ENCODE results near the gene ZRANB1.
A peak's percentile ranks its signal among the peaks of the same experiment; 100 is the strongest.

Gene ZRANB1

DNA sequence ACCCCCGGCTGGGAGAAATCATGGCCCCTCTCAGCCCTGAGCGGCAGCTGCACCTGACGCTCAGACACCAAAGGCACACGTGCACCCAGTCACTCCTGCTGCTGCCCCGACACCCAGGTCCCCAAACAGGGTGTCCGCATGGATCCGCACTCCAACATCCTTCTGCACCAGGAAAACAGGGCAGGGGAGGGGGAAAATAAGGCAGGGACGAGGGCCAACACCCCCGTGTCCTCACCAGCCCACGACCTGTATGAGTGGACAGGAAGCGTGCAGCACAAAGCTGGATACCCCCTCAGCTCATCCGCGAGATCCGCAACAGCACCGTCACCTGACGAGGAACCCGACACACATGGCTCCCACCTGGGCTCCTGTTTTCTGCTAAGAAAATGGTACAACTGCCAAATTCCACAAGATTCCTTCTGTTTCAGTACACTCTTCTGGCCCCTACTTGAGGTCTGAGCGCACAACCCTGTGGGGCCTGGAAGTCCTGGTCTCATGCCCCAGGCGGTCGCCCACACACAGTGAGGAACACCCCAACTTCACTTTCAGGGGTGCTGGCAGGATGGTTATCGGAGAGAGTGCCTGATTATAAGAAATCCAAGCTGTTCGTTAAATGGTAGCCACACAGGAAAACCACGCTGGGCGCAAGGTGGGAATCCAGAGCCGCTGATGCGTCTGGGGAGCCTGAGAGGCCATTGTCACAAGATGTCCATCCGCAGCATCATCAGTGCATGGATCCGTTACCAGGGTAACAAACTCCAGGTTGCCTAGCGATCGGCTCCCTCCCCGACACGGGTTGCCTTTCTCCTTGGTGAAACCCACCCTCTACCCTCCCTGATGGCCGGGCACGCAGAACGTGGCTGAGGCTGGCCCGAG is 63.6 kb downstream of the ZRANB1 start:
- Mint-ChIP-seq H3K27ac (no peak overlapping the region), H3K4me3 (no peak overlapping the region), H3K36me3 (ENCODE audit: low read depth) (no peaks in the 10 kb centered on the region), H3K27me3 (ENCODE audit: low read depth) (peaks cover 2% of the 10 kb centered on the region), H3K9me3 (no peaks in the 10 kb centered on the region), H3K4me1 (ENCODE audit: low read depth) (no peaks in the 10 kb centered on the region)
- no peak for DNase-seq (ENCODE audit: low spot score)

DNA sequence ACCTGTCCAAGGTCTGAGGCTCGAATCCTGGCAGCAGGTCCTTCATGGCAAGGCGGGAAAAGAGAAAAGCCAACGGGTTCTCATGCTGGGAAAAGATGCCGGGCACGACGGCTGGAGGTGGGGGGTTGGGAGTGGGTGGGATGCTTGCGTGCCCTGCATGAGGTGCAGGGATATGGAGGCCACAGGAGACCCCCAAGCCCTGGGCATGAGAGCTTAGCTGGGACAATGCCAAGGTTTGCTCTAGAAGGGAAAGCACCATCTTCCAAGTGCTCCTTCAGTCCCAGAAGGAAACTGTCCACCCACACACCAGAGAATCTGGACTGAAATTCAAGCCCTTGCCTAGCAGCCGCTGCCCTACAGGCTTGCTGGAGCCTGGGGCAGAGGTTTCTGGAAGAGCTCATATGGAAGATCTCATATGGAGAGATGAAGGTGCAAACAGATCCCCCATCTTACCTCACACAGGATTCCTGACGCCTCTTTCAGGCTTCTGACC is 64.3 kb downstream of the ZRANB1 start:
- Mint-ChIP-seq H3K27ac (no peak overlapping the region), H3K4me1 (ENCODE audit: low read depth) (no peaks in the 10 kb centered on the region), H3K9me3 (no peaks in the 10 kb centered on the region), H3K27me3 (ENCODE audit: low read depth) (peaks cover 2% of the 10 kb centered on the region), H3K36me3 (ENCODE audit: low read depth) (no peaks in the 10 kb centered on the region), H3K4me3 (no peak overlapping the region)
- no peak for DNase-seq (ENCODE audit: low spot score)

DNA sequence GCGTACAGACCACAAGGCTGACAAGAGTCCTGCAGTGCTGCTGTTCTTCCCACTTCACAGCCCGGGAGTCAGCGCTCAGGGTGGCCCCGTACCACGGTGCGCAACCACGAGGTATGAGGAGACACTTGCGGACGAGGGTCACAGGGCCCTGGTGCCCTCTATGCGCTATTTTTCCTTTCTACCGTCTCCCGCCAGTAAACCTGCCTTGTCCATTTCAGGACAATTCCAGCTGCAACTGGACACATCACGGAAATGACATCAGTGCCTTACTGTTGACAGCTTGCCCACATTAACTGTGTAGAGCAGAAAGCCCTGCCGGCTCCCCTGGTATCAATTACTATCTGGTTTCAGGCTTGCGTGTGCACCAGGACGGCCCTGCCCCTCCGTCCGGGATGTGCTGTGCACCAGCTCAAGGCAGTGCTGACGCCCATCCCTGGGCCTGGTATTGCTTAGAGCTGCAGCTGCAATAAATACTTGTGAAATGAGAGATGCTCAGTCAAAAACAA is 65.1 kb downstream of the ZRANB1 start:
- peaks cover 2% of the 10 kb centered on the region for H3K27me3 Mint-ChIP-seq (ENCODE audit: low read depth)
- H3K4me3 Mint-ChIP-seq, result no peak overlapping the region
- no peaks in the 10 kb centered on the region for H3K36me3 Mint-ChIP-seq (ENCODE audit: low read depth)
- H3K27ac Mint-ChIP-seq, result no peak overlapping the region
- no peaks in the 10 kb centered on the region for H3K9me3 Mint-ChIP-seq
- DNase-seq (ENCODE audit: low spot score), result no peak
- no peaks in the 10 kb centered on the region for H3K4me1 Mint-ChIP-seq (ENCODE audit: low read depth)

DNA sequence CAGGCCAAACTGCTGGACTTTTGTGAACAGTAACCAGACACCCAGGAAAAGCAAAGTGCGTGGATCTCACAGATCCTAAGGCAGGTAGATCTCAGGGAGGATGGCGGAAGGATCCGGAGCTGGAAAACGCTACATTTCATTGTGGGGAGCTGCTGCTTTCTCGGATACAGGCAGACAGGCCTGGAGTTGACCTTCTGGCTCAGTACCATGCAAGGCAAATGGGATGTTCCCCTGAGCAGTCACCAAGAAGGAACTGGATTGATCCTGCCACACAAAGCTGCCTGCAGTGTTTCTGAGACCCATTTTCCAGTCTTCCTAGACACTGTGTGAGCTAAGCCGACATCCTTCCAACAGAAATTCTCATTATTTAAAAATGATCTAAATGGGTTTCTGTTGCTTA is 65.5 kb downstream of the ZRANB1 start:
- no peak overlapping the region for H3K4me3 Mint-ChIP-seq
- no peak overlapping the region for H3K27ac Mint-ChIP-seq
- H3K9me3 Mint-ChIP-seq, result no peaks in the 10 kb centered on the region

DNA sequence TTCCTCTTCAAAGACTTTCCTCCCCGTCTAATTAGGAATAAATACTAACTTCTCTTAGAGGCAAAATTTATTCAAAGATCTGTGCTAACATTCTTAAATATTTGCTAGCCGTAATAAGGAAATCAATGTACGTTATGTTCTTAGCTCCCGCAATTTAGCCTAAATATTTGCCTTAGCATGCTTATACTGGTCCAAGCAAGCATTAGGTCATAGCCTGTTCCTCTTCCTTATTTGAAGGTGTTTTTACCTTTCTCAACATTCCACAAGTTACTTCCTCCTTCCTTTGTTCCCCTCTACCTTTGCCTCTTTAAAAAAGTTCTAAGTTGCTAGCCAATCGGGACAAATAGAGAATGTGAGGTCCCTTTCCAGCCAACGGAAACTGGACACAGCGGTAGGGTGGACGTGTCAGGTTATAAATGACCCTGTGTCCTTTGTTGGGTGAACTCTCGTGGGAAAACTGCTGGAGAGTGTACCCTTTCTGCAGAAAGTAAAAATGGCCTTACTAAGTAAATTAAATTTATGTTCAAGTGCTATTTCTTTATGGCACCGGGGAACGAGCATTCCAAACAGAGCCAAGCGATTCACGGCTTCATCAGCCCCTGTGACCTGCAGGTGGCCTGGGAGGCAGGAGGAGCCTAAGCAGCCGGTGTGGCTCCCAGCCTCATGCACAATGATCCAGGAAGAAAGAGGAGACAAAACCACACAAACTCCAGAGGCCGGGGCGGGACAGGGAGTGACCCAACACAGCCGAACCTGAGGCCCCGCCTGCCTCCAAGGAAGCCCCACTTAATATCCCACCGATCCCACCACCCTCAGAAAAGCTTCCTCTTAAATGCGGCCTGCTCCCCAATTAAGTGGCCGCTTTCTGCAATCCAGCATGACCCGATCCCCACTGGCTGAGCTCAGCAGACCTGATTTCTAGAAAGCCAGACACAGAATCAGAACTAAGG is 67.0 kb downstream of the ZRANB1 start:
- Mint-ChIP-seq H3K4me1 (ENCODE audit: low read depth) (no peaks in the 10 kb centered on the region), H3K9me3 (no peaks in the 10 kb centered on the region), H3K27ac (no peak overlapping the region), H3K27me3 (ENCODE audit: low read depth) (peaks cover 5% of the 10 kb centered on the region), H3K4me3 (no peak overlapping the region), H3K36me3 (ENCODE audit: low read depth) (no peaks in the 10 kb centered on the region)
- DNase-seq (ENCODE audit: low spot score), result no peak

More for the DNA sequence above, 65.5 kb downstream of the ZRANB1 start:
- Mint-ChIP-seq H3K36me3 (ENCODE audit: low read depth) (no peaks in the 10 kb centered on the region), H3K27me3 (ENCODE audit: low read depth) (peaks cover 2% of the 10 kb centered on the region), H3K4me1 (ENCODE audit: low read depth) (no peaks in the 10 kb centered on the region)
- DNase-seq (ENCODE audit: low spot score), result no peak

DNA sequence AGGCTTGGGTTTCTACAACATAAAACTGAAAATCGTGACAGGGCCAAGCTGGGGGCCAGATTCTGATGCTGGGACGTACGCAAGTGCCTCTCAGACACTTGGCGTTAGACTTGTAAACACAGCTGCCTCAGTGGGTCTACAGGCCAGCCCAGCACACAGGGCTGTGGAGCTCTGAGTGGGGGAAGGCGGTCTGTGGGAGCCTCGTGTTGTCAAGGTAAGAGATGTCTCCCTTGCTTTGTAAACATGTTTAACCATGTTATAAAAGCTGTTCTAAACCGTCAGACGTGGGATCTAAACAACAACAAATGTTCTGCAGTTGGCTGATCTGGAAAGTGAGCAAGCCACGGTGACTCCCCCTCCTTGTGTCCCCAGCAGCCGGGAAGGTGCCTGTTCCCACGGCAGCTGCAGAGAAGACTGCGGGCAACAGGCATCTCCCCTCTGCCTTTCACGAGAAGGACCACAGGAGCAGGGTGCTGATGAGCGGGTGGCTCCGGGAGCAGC is 67.8 kb downstream of the ZRANB1 start:
- H3K9me3 Mint-ChIP-seq, result no peaks in the 10 kb centered on the region
- H3K36me3 Mint-ChIP-seq (ENCODE audit: low read depth), result no peaks in the 10 kb centered on the region
- peaks cover 1% of the 10 kb centered on the region for H3K4me1 Mint-ChIP-seq (ENCODE audit: low read depth)
- DNase-seq (ENCODE audit: low spot score), result no peak
- H3K4me3 Mint-ChIP-seq, result no peak overlapping the region
- peaks cover 5% of the 10 kb centered on the region for H3K27me3 Mint-ChIP-seq (ENCODE audit: low read depth)
- H3K27ac Mint-ChIP-seq, result no peak overlapping the region

DNA sequence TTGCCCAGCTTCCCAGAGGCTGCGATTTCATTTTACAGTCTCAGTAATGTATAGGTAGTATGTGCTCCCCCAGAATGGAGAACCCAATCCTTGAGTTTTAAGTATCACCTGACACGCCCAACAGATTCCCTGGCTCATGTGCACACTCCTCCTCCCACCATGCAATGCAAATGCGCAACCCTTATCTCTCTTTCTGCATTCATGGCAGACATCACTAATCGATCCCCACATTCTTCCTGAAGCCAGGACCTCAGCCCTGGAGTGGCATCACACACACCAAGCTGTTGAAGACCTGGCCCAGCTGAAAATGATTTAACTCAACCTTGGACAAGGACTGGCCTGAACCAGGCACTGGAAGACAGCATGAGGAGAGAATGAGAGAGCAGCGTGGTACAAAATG is 68.4 kb downstream of the ZRANB1 start:
- Mint-ChIP-seq H3K27ac (no peak overlapping the region), H3K36me3 (ENCODE audit: low read depth) (no peaks in the 10 kb centered on the region), H3K27me3 (ENCODE audit: low read depth) (peaks cover 7% of the 10 kb centered on the region), H3K4me3 (no peak overlapping the region), H3K4me1 (ENCODE audit: low read depth) (peaks cover 7% of the 10 kb centered on the region), H3K9me3 (no peaks in the 10 kb centered on the region)
- DNase-seq (ENCODE audit: low spot score), result no peak

DNA sequence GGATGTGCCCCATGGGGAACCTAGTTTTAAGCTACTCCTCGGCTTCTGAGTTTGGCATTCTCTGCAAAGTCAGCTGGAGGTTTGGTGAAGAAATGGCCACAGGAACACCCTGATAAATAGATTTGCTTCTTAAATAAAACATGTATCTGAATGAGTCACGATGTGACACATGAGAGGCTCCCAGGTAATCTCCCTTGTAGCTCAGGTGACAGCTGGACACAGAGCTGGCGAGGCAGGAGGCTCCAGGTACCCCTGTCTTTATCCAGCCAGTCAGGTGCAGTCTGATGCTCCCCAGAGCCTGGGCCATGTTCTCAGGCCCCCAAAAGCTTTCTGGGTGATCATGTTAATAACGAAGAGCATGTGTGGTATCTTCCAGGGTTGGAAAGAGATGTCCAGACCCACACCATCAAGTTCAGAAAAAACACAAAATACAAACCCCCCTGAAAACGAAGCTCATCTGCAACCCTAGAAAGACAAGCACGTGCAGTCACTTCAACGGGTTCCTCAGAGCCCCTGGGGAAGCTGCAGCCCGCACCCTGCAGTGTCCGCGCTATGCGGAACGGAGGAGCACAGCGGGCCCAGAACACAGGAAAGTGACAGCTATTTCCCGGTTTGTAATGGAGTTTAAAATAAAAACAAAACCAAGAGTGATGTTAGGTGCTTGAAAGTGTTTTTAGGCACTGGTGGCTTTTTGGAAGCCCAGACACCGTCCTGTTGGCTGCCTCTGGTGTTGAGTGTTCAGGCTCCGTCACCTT is 69.4 kb downstream of the ZRANB1 start:
- H3K4me1 Mint-ChIP-seq (ENCODE audit: low read depth), result peaks cover 9% of the 10 kb centered on the region
- H3K27ac Mint-ChIP-seq, result no peak overlapping the region
- H3K36me3 Mint-ChIP-seq (ENCODE audit: low read depth), result no peaks in the 10 kb centered on the region
- H3K27me3 Mint-ChIP-seq (ENCODE audit: low read depth), result peaks cover 9% of the 10 kb centered on the region
- H3K9me3 Mint-ChIP-seq, result no peaks in the 10 kb centered on the region
- H3K4me3 Mint-ChIP-seq, result no peak overlapping the region
- no peak for DNase-seq (ENCODE audit: low spot score)

DNA sequence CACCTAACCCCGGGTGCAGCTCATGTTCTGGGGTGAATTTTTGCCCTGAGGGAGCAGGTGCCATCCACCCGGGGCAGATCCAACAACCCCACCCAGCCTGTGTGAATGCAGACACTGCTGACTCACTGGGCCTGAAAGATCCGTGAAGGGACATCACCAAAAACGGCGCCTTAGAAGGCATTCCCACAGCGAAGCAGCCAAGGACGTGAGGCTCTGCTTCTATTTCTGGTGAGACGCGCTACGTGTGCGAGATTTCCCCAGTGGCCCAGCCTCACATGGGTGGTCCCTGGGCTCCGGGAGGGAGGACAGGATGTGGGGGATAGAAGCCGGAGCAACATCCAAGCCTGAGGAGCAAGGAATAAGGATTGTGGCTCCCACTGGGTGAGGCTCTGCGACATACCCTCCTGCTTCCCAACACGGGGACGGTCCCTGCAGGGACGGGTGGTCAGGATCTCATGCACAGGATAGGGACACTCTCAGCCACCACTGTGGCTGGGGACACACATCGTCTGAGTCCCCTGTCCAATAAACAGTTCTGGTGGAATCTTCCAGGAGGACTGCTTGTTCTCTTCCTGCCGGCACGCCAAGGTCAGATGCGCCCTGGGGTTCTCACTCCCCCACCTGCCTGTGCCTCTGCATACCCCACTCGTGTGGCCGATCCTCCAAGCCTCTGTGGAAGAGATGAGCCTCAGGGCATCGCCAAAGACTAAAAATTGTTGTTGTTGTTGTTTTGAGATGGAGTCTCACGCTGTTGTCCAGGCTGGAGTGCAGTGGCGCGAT is 70.2 kb downstream of the ZRANB1 start:
- DNase-seq (ENCODE audit: low spot score), result no peak
- H3K9me3 Mint-ChIP-seq, result no peaks in the 10 kb centered on the region
- H3K27me3 Mint-ChIP-seq (ENCODE audit: low read depth), result peaks cover 13% of the 10 kb centered on the region
- H3K27ac Mint-ChIP-seq, result no peak overlapping the region
- no peak overlapping the region for H3K4me3 Mint-ChIP-seq
- H3K36me3 Mint-ChIP-seq (ENCODE audit: low read depth), result no peaks in the 10 kb centered on the region
- H3K4me1 Mint-ChIP-seq (ENCODE audit: low read depth), result peaks cover 9% of the 10 kb centered on the region

DNA sequence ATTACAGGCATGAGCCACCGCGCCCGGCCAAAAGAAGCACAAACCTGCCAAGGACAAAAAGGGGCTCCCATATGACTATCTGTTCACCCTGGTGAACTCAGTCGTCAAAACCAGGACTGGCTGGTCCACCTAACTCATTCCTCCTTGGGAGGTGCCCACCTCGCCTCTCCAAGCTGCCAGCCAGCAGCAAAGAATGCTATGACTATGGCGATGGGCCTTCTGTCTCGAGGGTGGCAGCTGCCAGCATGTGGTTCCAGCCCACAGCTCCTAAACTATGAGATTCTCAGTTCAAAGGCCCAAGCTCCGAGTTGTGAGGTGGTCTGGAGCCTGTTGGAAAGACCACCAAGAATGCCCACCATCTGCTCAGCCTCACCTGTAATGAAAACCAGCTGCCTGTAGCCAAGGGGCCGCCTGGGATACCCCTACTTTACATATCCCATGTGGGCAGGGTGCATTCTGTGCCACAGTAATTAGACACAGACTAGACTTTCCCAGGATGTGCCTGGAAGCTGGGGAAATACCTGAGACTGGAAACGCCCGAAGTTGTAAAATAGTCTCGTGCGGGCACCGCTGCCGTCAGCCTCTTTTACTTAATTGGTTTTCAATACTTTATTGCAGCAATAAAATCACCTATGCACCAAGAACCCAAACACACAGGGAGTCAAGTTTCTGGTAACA is 71.1 kb downstream of the ZRANB1 start:
- DNase-seq (ENCODE audit: low spot score), result no peak
- Mint-ChIP-seq H3K9me3 (no peaks in the 10 kb centered on the region), H3K4me1 (ENCODE audit: low read depth) (peaks cover 9% of the 10 kb centered on the region), H3K27ac (no peak overlapping the region), H3K4me3 (no peak overlapping the region), H3K27me3 (ENCODE audit: low read depth) (peaks cover 17% of the 10 kb centered on the region), H3K36me3 (ENCODE audit: low read depth) (no peaks in the 10 kb centered on the region)

DNA sequence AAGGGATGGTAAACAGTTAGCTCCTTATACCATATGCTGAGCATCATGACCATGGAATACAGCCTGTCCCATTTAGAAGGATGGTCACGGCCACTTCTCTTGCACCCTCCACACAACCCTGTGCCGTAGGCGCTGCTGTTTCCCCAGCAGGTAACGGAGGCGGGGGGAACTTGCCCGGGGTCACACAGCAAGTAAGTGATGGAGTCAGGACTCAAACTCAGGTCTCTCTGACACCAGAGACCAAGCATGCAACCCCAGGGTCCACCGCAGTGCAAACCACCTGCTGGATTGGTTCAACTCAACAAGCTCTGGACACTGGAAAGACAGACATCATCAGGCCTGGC is 71.6 kb downstream of the ZRANB1 start:
- no peaks in the 10 kb centered on the region for H3K9me3 Mint-ChIP-seq
- no peak for DNase-seq (ENCODE audit: low spot score)
- no peak overlapping the region for H3K27ac Mint-ChIP-seq
- H3K4me3 Mint-ChIP-seq, result no peak overlapping the region
- peaks cover 19% of the 10 kb centered on the region for H3K27me3 Mint-ChIP-seq (ENCODE audit: low read depth)
- no peaks in the 10 kb centered on the region for H3K36me3 Mint-ChIP-seq (ENCODE audit: low read depth)
- H3K4me1 Mint-ChIP-seq (ENCODE audit: low read depth), result peaks cover 9% of the 10 kb centered on the region

DNA sequence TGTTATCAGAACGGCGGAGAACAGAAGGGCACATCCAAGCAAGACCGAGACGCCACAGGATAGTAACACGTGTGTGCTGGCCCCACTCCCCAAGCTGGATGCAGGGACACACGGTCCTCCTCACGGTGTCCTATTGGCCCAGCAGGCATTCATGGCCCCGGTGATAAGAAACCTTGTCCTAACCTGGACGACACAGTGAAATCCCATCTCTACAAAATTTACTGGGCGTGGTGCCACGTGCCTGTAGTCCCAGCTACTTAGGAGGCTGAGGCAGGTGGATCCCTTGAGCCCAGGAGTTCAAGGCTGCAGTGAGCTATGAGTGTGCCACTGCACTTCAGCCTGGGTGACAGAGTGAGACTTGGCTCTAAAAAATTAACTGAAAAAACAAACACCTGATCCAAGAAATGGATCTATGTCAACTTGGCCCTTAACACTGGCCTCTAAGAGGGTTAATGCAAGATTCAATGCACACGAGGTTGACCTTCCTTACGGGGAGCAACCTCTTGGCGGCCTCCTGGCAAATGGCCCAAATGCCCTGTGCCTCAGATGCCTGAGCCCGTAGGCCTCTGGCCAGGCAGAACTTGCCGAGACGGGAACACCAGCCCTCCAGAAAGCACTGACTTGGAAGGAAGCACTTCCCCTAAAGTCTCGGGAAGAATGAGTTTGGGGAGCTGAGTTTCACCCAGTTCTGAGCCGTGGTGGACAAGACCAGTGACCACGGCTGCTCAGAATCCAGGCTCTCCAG is 72.3 kb downstream of the ZRANB1 start:
- Mint-ChIP-seq H3K36me3 (ENCODE audit: low read depth) (no peaks in the 10 kb centered on the region), H3K4me1 (ENCODE audit: low read depth) (peaks cover 9% of the 10 kb centered on the region), H3K9me3 (no peaks in the 10 kb centered on the region), H3K4me3 (peak overlapping the region; percentile 18), H3K27me3 (ENCODE audit: low read depth) (peaks cover 19% of the 10 kb centered on the region), H3K27ac (no peak overlapping the region)
- no peak for DNase-seq (ENCODE audit: low spot score)

Data from T-helper 2 cell treated with Interferon-gamma antibody and Interleukin-4, amounts not matched to agents 5 μg/mL and 100 μg/mL, for 36 hours (primary cell).